T47D (cell line): ENCODE results near the gene BEAN1.

Experiments
- DNase-seq, 2 experiments: peaks; one replicate each; pipeline versions ENCODE4 v3.0.0 to v3.0.0-alpha.2; 2011 to 2012; ENCODE audit warnings: low read depth in 1 of 2, low spot score in 1 of 2
- JUND ChIP-seq: IDR thresholded peaks from 2 replicates; pipeline ENCODE4 v1.6.1; 2012; ENCODE audit warnings: low read depth
- in situ Hi-C: cut with HindIII; loops from 2 replicates; pipeline ENCODE4 v1.10.0; 2016; ENCODE audit warnings: low sequenced_read_pairs, low pct_unique_long_range_greater_than_20kb

Gene BEAN1

DNA sequence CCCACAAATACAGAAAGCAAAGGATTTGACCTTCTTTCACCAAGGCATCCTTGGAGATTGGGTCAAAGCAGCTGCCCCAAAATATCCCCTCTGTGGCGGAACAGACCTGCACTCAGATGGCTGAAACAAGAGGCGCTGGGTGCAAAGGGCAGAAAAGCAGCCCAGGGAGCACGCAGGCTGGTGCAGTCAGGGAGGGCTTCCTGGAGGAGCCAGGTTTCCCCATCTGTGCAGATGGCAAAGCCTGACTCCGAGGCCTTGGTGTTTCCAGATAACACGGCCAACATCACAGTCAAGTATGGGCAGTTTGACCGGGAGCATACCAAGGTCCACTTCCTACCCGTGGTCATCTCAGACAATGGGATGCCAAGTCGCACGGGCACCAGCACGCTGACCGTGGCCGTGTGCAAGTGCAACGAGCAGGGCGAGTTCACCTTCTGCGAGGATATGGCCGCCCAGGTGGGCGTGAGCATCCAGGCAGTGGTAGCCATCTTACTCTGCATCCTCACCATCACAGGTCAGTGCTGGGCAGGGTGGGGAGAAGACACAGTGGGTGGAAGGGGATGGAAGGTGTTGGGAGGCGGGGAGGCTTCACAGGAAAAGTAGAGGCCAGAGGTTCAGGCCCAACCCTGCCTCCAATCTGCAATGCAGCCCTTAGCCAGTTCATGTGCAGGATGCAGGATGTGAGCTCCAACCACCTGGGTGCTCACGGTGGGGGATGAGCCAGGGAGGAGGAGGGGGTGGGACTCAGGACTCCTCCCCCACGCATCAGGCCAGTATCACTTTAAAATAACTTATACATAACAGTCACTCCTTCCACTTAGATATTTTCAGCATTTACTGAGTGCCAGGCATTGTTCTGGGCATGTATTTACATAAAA lies 26.4 kb upstream of the BEAN1 start:
- TF ChIP-seq JUND, result no peak
- no peak for DNase-seq
- in situ Hi-C loops, result no loop called here

- no peak for TF ChIP-seq JUND
- in situ Hi-C loops, result no loop called here
- no peak for DNase-seq
Observed at GRCh38 chr16:66401610-66402009, 25.5 kb upstream of the BEAN1 start.

- in situ Hi-C loops, result no loop called here
- DNase-seq, result no peak
- TF ChIP-seq JUND, result no peak
Observed at GRCh38 chr16:66402166-66402565, 24.9 kb upstream of the BEAN1 start.

- TF ChIP-seq JUND, result no peak
- DNase-seq, result no peak
- in situ Hi-C loops, result no loop called here
Observed at GRCh38 chr16:66402591-66403230, 24.4 kb upstream of the BEAN1 start.

- in situ Hi-C loops, result no loop called here
- no peak for DNase-seq
- no peak for TF ChIP-seq JUND
Observed at GRCh38 chr16:66403531-66404145, 23.5 kb upstream of the BEAN1 start.

DNA sequence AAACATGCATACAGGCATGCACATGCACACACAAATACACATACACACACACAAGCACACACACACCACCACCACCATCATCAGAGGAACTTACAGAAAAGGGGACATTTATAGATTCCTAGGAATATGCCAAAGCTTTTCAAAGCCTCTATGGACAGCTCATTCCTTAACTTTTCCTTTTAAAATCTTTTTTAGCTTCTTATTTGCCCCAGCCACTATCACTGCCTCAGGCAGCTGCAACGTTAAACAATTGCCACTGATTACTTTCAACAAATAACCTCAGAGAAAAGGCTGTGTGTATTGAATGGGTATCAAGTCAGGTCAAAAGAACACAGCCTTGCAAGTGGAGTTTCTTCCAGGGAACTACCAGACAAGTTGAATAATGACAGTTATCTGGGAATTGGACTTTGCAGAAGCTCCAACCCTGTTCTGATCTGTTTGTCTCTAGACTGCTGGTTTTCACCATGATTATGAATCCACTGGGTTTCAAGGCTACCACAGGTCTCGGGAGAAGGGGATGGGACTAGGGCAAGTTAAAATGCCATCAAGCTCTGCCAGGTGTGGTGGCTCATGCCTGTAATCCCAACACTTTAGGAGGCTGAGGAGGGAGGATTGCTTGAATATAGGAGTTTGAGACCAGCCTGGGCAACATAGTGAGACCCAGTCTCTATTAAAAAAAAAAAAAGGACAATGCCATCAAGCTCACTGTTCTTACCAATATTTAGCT lies 21.9 kb upstream of the BEAN1 start:
- DNase-seq, result no peak
- in situ Hi-C loops, result no loop called here
- no peak for TF ChIP-seq JUND

GRCh38 chr16:66406534-66407221 lies 20.4 kb upstream of the BEAN1 start:
- in situ Hi-C loops, result no loop called here
- DNase-seq, result peak; percentile 76 to 85
- no peak for TF ChIP-seq JUND

GRCh38 chr16:66408163-66409048 lies 18.7 kb upstream of the BEAN1 start:
- in situ Hi-C loops, result no loop called here
- no peak for DNase-seq

GRCh38 chr16:66409156-66409555 lies 17.9 kb upstream of the BEAN1 start:
- in situ Hi-C loops, result no loop called here
- DNase-seq, result no peak

More at GRCh38 chr16:66408163-66409048, 18.7 kb upstream of the BEAN1 start:
- TF ChIP-seq JUND, result no peak

DNA sequence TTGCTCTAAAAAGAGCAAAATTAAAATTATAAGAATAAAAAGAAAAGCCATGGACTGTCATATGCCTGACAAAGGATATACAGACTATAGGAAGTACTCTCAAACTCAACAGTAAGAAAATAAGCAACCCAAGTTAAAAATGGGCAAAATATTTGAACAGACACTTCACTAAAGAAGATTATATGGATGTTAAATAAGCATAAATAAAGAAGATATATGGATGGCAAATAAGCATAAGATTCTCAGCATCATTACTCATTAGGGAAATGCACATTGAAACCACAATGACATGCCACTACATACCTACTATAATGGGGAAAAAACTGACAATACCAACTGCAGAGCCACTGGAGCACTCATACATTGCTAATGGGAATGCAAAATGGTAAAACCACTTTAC lies 14.9 kb upstream of the BEAN1 start:
- TF ChIP-seq JUND, result no peak
- in situ Hi-C loops, result no loop called here

More at GRCh38 chr16:66409156-66409555, 17.9 kb upstream of the BEAN1 start:
- TF ChIP-seq JUND, result no peak

GRCh38 chr16:66414891-66415290 lies 12.2 kb upstream of the BEAN1 start:
- no peak for TF ChIP-seq JUND
- in situ Hi-C loops, result no loop called here
- DNase-seq, result no peak

More for the DNA sequence above, 14.9 kb upstream of the BEAN1 start:
- DNase-seq, result no peak
